Left ventricle myocardium inferior (tissue), 1 donor: ENCODE measurements around the gene ATOH1. TPM values are rescaled to one million over a fixed set of nuclear protein-coding genes. Genes with fewer than 3 reads are reported as not detected.

Source experiments
- DNase-seq: peaks from one replicate; pipeline ENCODE4 v3.0.0-alpha.2; 2020
- H3K27ac ChIP-seq: fragments of 200-600 bp; replicated peaks from 2 replicates; pipeline ENCODE4 v1.8.0; 2021
- H3K27me3 ChIP-seq: fragments of 200-600 bp; 2 replicates; pipeline ENCODE4 v1.8.0; 2021; ENCODE audit warnings: low read depth
- H3K36me3 ChIP-seq: fragments of 200-600 bp; 2 replicates; pipeline ENCODE4 v1.8.0; 2021
- H3K4me1 ChIP-seq: fragments of 200-600 bp; 2 replicates; pipeline ENCODE4 v1.8.0; 2021
- H3K4me3 ChIP-seq: fragments of 200-600 bp; 2 replicates; pipeline ENCODE4 v1.8.0; 2021; ENCODE audit warnings: mild to moderate bottlenecking, moderate library complexity
- H3K9me3 ChIP-seq: fragments of 200-600 bp; replicated peaks from 2 replicates; pipeline ENCODE4 v1.8.0; 2021
- CTCF ChIP-seq: fragments of 200-600 bp; IDR thresholded peaks from 2 replicates; pipeline ENCODE4 v1.8.0; 2021; ENCODE audit warnings: antibody characterized with exemption, mild to moderate bottlenecking, borderline replicate concordance
- intact Hi-C: fragments of 100-400 bp; cut with micrococcal nuclease; formaldehyde crosslinking; loops from one replicate; pipeline ENCODE4 v1.11.0; 2022
- total RNA-seq: library from RNA; stranded (reverse); fragmentation: NEBNext Ultra II Directional; extraction: Animal tissue kit (Norgen Biotek cat#: 25700); gene quantifications from one replicate; pipeline ENCODE4 v1.2.1, GENCODE V29; 2021
- donor health status: DM: no; HTN: yes; CAD: no; lungs with severe emphysema.

ATOH1 gene
- total RNA-seq, 1 donor from 2014 or later = not detected

- no peaks in the 10 kb centered on the region for H3K9me3 ChIP-seq
- TF ChIP-seq CTCF = peak; percentile 28
- DNase-seq = no peak
- H3K4me3 ChIP-seq = no peak overlapping the region
- no peak overlapping the region for H3K27ac ChIP-seq
- no peaks in the 10 kb centered on the region for H3K36me3 ChIP-seq
- intact Hi-C loops = no loop called here
- H3K4me1 ChIP-seq = no peaks in the 10 kb centered on the region
- no peaks in the 10 kb centered on the region for H3K27me3 ChIP-seq
Measured at GRCh38 chr4:93788712-93789111, 39.8 kb upstream of the ATOH1 start.

- H3K9me3 ChIP-seq = no peaks in the 10 kb centered on the region
- intact Hi-C loops = loop anchor here (5.0 kb wide), 1 partner anchor 336 kb away; no protein-coding TSS in a partner anchor
- no peak overlapping the region for H3K27ac ChIP-seq
- H3K4me1 ChIP-seq = no peaks in the 10 kb centered on the region
- TF ChIP-seq CTCF = peak; percentile 82
- no peaks in the 10 kb centered on the region for H3K27me3 ChIP-seq
- no peaks in the 10 kb centered on the region for H3K36me3 ChIP-seq
- DNase-seq = no peak
- H3K4me3 ChIP-seq = no peak overlapping the region
Measured at GRCh38 chr4:93791570-93792195, 36.9 kb upstream of the ATOH1 start.

- no peak for TF ChIP-seq CTCF
- no peak overlapping the region for H3K4me3 ChIP-seq
- H3K4me1 ChIP-seq = no peaks in the 10 kb centered on the region
- DNase-seq = no peak
- intact Hi-C loops = no loop called here
- no peaks in the 10 kb centered on the region for H3K27me3 ChIP-seq
- H3K9me3 ChIP-seq = no peaks in the 10 kb centered on the region
- no peak overlapping the region for H3K27ac ChIP-seq
- no peaks in the 10 kb centered on the region for H3K36me3 ChIP-seq
Measured at GRCh38 chr4:93802045-93802444, 26.5 kb upstream of the ATOH1 start.

- no peak for TF ChIP-seq CTCF
- peak; percentile 36 for DNase-seq
- no peaks in the 10 kb centered on the region for H3K36me3 ChIP-seq
- intact Hi-C loops = no loop called here
- H3K27me3 ChIP-seq = no peaks in the 10 kb centered on the region
- no peak overlapping the region for H3K4me3 ChIP-seq
- H3K4me1 ChIP-seq = peaks cover 21% of the 10 kb centered on the region
- peak overlapping the region; percentile 56 for H3K27ac ChIP-seq
- no peaks in the 10 kb centered on the region for H3K9me3 ChIP-seq
Measured at GRCh38 chr4:93809773-93810172, 18.8 kb upstream of the ATOH1 start.

- no peaks in the 10 kb centered on the region for H3K27me3 ChIP-seq
- no peak for DNase-seq
- H3K27ac ChIP-seq = peak overlapping the region; percentile 56
- H3K4me3 ChIP-seq = no peak overlapping the region
- H3K9me3 ChIP-seq = no peaks in the 10 kb centered on the region
- H3K4me1 ChIP-seq = peaks cover 21% of the 10 kb centered on the region
- H3K36me3 ChIP-seq = no peaks in the 10 kb centered on the region
- no peak for TF ChIP-seq CTCF
- intact Hi-C loops = no loop called here
Measured at GRCh38 chr4:93810340-93810992, 18.1 kb upstream of the ATOH1 start.
